CD4-positive, CD25-positive, alpha-beta regulatory T cell (primary cell): ENCODE data around the gene NRP1. TPM values are rescaled to one million over a fixed set of nuclear protein-coding genes. Genes with fewer than 3 reads are reported as not detected.

Source experiments
- ATAC-seq, 2 donors: fragments of 150-1000 bp; cut with Tn5 transposase; one replicate each; pipeline ENCODE4 v1.10.0; 2021; ENCODE audit warnings: low read depth in 2 of 2, moderate number of reproducible peaks in 2 of 2, moderate library complexity in 1 of 2
- DNase-seq, 3 donors: peaks; one replicate each; pipeline versions ENCODE4 v3.0.0 to v3.0.0-alpha.2; 2012 to 2022; ENCODE audit warnings: mixed read lengths in 1 of 3
- H3K27ac ChIP-seq: one replicate; pipeline ENCODE4 v1.7.0; 2013; ENCODE audit warnings: mild to moderate bottlenecking, low read length; ENCODE audit not compliant: insufficient read depth, poor library complexity, severe bottlenecking
- H3K27me3 ChIP-seq: one replicate; pipeline ENCODE4 v1.7.0; 2013; ENCODE audit warnings: low read length; ENCODE audit not compliant: control insufficient read depth, insufficient read depth
- H3K36me3 ChIP-seq: one replicate; pipeline ENCODE4 v1.7.0; 2013; ENCODE audit warnings: mild to moderate bottlenecking, low read length, moderate library complexity; ENCODE audit not compliant: control insufficient read depth, insufficient read depth
- H3K4me1 ChIP-seq: 2 replicates; pipeline ENCODE4 v1.7.0; 2013; ENCODE audit warnings: mild to moderate bottlenecking, low read length; ENCODE audit not compliant: insufficient read depth, control insufficient read depth, poor library complexity, severe bottlenecking
- H3K4me3 ChIP-seq: one replicate; pipeline ENCODE4 v1.7.0; 2013; ENCODE audit warnings: low read depth, mild to moderate bottlenecking, low read length, moderate library complexity
- H3K9me3 ChIP-seq, 2 experiments: 1 replicate in 1 of 2; 2 replicates in 1 of 2; pipeline ENCODE4 v1.7.0; 2013; ENCODE audit warnings: low read length in 2 of 2, mild to moderate bottlenecking in 1 of 2, moderate library complexity in 1 of 2; ENCODE audit not compliant: control insufficient read depth in 2 of 2
- H3K27ac Mint-ChIP-seq, 3 donors: one replicate each; pipeline ENCODE4 v1.8.0; 2020 to 2022; ENCODE audit warnings: mild to moderate bottlenecking in 3 of 3, mixed read lengths in 3 of 3, moderate library complexity in 2 of 3
- H3K27me3 Mint-ChIP-seq: one replicate; pipeline ENCODE4 v1.8.0; 2022; ENCODE audit warnings: mild to moderate bottlenecking, mixed read lengths
- H3K36me3 Mint-ChIP-seq: one replicate; pipeline ENCODE4 v1.8.0; 2020; ENCODE audit warnings: mixed read lengths
- H3K4me1 Mint-ChIP-seq, 4 donors: one replicate each; pipeline ENCODE4 v1.8.0; 2020 to 2022; ENCODE audit warnings: mixed read lengths in 4 of 4, mild to moderate bottlenecking in 1 of 4
- H3K4me3 Mint-ChIP-seq, 4 donors: one replicate each; pipeline ENCODE4 v1.8.0; 2020 to 2022; ENCODE audit warnings: mild to moderate bottlenecking in 4 of 4, mixed read lengths in 4 of 4, moderate library complexity in 3 of 4
- H3K9me3 Mint-ChIP-seq, 7 donors: one replicate each; pipeline ENCODE4 v1.8.0; 2020 to 2022; ENCODE audit warnings: mixed read lengths in 7 of 7, mild to moderate bottlenecking in 3 of 7, moderate library complexity in 2 of 7
- polyA plus RNA-seq, 4 donors: library from polyadenylated mRNA; unstranded; fragments of 300-500 nt; fragmentation: Illumina TruSeq; gene quantifications; one replicate each; pipeline ENCODE4 v1.2.3, GENCODE V29; 2021
- total RNA-seq: library from RNA; stranded (reverse); gene quantifications from one replicate; pipeline ENCODE4 v1.2.3, GENCODE V29; 2022

The NRP1 gene
- total and polyA plus RNA-seq, 5 donors from 2014 or later, result 0.05 TPM; not detected in 4

DNA sequence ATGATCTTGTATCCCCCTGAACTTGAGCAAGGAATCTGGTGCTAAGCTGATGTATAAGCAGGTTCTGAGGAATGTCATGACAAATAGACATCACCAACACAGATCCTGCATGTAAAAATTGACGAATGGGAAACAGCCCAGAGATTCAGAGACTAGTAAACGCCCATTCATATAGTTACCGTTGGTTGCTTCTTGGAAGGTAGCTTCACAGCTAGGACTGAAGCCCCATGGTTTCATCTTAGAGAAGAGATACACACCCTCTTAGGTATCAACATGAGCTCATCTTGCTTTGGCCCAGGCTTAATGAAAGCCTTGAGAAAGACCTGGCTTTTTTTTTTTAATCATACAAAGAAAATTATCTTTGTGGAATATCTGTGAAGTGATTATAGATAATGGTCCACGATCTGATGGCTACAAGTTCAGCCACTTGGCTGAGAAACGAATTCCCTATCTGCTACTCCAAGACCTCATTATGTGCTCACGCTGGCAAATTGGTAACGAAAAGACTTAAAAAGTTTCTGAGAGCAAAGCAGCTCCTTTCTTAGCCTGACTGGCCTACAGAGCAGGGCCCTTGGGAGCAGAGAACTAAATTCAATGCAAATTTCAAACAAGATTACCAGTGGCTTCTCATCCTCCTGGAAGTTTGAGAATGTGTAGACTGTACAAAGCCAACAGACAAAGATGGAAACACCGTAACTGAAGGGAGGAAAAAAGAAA, 181.1 kb downstream of the NRP1 start:
- Histone ChIP-seq H3K4me3 (peak overlapping the region; percentile 63), H3K27ac (peak overlapping the region; percentile 77), H3K36me3 (no peaks in the 10 kb centered on the region), H3K27me3 (no peaks in the 10 kb centered on the region), H3K4me1 (peaks cover 63% of the 10 kb centered on the region), H3K9me3 (no peaks in the 10 kb centered on the region)
- H3K27me3 Mint-ChIP-seq, result peaks cover 4% of the 10 kb centered on the region
- peaks cover 3% of the 10 kb centered on the region for H3K36me3 Mint-ChIP-seq
- peak overlapping the region; percentile 53 to 84 (median 63) for H3K4me3 Mint-ChIP-seq
- peak in 1 of 3 donors; percentile 85 for DNase-seq
- peak; percentile 38 to 58 for ATAC-seq
- peaks cover 41 to 70% (median 56%) of the 10 kb centered on the region in 4 donors for H3K4me1 Mint-ChIP-seq
- peaks cover 0 to 4% (median 0%) of the 10 kb centered on the region in 7 donors for H3K9me3 Mint-ChIP-seq
- peak overlapping the region; percentile 72 to 94 (median 91) for H3K27ac Mint-ChIP-seq

DNA sequence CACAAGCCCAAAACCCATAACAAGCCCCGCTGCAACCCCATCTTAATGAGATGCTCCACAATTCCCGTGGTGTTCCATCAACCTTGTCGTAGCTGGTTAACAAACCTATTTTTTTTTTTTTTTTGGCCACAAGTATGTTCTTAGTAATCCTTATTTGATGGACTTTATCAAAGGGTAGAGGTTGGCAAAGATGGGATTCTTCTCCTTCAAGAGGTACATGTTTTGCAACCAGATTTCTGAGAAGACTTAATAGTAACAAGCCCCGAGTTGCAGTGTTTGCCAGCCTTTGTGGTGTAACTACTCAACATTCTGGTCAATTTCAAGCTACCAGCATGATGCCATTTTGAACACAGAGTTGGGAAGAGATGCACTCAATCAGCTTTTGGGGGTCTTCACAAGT, 181.7 kb downstream of the NRP1 start:
- Mint-ChIP-seq H3K4me3 (peak overlapping the region in 3 of 4 donors; percentile 20 to 64 (median 53)), H3K4me1 (peaks cover 42 to 76% (median 56%) of the 10 kb centered on the region in 4 donors), H3K36me3 (peaks cover 3% of the 10 kb centered on the region), H3K27me3 (peaks cover 4% of the 10 kb centered on the region), H3K9me3 (peaks cover 0 to 4% (median 2%) of the 10 kb centered on the region in 7 donors), H3K27ac (peak overlapping the region; percentile 87 to 94 (median 91))
- H3K27ac ChIP-seq, result peak overlapping the region; percentile 77
- H3K4me3 ChIP-seq, result peak overlapping the region; percentile 63
- ATAC-seq (no peak), DNase-seq (no peak)
- peaks cover 63% of the 10 kb centered on the region for H3K4me1 ChIP-seq
- H3K27me3 ChIP-seq, result no peaks in the 10 kb centered on the region
- no peaks in the 10 kb centered on the region for H3K9me3 ChIP-seq
- no peaks in the 10 kb centered on the region for H3K36me3 ChIP-seq

DNA sequence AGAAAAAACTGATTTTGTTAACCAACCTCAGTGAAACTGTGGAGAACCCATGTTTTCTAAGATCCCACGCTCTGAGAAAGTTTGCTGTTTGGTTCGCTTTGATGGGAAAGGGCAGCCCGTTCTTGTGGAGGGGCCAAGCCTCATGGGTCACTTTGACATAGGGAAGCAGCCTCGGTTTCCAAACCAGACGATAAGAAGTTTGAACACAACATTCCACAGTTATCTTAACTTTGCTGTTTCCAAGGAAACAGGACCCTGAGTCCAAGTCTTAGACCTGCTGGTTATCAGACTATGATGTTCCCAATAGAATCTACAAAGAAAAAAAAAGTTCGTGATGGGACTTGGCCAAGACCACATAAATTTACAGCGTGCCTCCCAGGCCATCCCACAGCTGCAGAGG, 182.3 kb downstream of the NRP1 start:
- Mint-ChIP-seq H3K4me3 (peak overlapping the region in 1 of 4 donors; percentile 28), H3K27me3 (peaks cover 4% of the 10 kb centered on the region), H3K36me3 (peaks cover 3% of the 10 kb centered on the region), H3K27ac (peak overlapping the region; percentile 87 to 94 (median 91)), H3K9me3 (peaks cover 0 to 4% (median 2%) of the 10 kb centered on the region in 7 donors), H3K4me1 (peaks cover 42 to 76% (median 56%) of the 10 kb centered on the region in 4 donors)
- H3K36me3 ChIP-seq, result no peaks in the 10 kb centered on the region
- no peaks in the 10 kb centered on the region for H3K27me3 ChIP-seq
- DNase-seq (no peak), ATAC-seq (no peak)
- H3K4me3 ChIP-seq, result no peak overlapping the region
- peak overlapping the region; percentile 83 for H3K27ac ChIP-seq
- peaks cover 63% of the 10 kb centered on the region for H3K4me1 ChIP-seq
- H3K9me3 ChIP-seq, result no peaks in the 10 kb centered on the region

DNA sequence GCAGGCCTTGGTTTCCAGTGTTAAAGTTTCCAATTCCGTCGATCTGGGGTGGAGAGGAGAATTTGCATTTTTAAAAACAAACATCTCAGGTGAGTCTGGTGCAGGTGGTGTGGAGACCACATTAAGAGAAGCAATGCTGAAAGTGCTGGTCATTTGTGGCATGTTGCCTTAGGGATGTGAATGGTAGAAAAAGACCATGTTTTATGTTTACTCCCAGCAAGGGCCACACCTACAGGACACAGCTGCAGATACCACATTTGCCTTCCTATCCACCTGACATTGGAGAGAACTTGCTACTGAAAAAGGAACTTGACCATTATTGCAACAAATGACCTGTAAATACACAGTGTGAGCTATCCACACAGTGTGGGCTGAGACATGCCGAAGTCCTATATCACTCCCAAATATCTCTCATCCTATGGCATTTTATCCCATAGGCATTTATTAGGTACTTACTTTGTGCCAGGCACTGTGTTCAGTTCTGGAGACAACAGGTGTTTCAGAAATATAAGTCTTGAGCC, 183.1 kb downstream of the NRP1 start:
- Histone ChIP-seq H3K4me3 (peak overlapping the region; percentile 49), H3K27me3 (no peaks in the 10 kb centered on the region), H3K27ac (peak overlapping the region; percentile 83), H3K36me3 (no peaks in the 10 kb centered on the region), H3K4me1 (peaks cover 63% of the 10 kb centered on the region), H3K9me3 (no peaks in the 10 kb centered on the region)
- H3K27ac Mint-ChIP-seq, result peak overlapping the region; percentile 91 to 94 (median 93)
- ATAC-seq, result no peak
- H3K4me3 Mint-ChIP-seq, result peak overlapping the region; percentile 50 to 79 (median 66)
- H3K36me3 Mint-ChIP-seq, result peaks cover 3% of the 10 kb centered on the region
- DNase-seq, result peak in 1 of 3 donors; percentile 49
- peaks cover 0 to 4% (median 2%) of the 10 kb centered on the region in 7 donors for H3K9me3 Mint-ChIP-seq
- peaks cover 4% of the 10 kb centered on the region for H3K27me3 Mint-ChIP-seq
- peaks cover 42 to 75% (median 59%) of the 10 kb centered on the region in 4 donors for H3K4me1 Mint-ChIP-seq

DNA sequence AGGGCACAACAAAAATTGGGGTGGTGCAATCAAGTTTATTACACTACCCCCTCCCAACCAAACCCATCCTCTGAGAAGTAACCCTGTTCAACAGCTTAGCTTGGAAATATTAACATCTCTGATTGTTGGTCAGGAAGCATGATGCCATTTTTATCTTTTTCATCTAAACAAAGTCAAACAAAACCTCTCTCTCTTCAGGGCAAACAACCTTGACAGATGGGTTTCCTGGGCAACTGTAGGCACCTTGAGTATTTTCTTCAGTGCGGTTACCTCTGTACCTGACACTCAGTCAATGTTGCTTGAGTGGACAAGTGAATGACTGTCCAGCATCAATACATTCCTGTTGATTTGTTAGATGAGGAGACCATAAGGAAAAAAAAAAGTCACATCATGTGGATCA, 183.6 kb downstream of the NRP1 start:
- peak overlapping the region; percentile 49 for H3K4me3 ChIP-seq
- H3K4me1 Mint-ChIP-seq, result peaks cover 40 to 73% (median 60%) of the 10 kb centered on the region in 4 donors
- H3K27me3 Mint-ChIP-seq, result peaks cover 2% of the 10 kb centered on the region
- H3K27me3 ChIP-seq, result no peaks in the 10 kb centered on the region
- peaks cover 0 to 4% (median 2%) of the 10 kb centered on the region in 7 donors for H3K9me3 Mint-ChIP-seq
- peaks cover 3% of the 10 kb centered on the region for H3K36me3 Mint-ChIP-seq
- DNase-seq (peak in 2 of 3 donors; percentile 61 to 76), ATAC-seq (peak; percentile 41 to 56)
- no peaks in the 10 kb centered on the region for H3K36me3 ChIP-seq
- no peaks in the 10 kb centered on the region for H3K9me3 ChIP-seq
- H3K4me3 Mint-ChIP-seq, result peak overlapping the region; percentile 50 to 79 (median 66)
- H3K27ac Mint-ChIP-seq, result peak overlapping the region; percentile 91 to 94 (median 93)
- H3K4me1 ChIP-seq, result peaks cover 61% of the 10 kb centered on the region
- H3K27ac ChIP-seq, result peak overlapping the region; percentile 83

DNA sequence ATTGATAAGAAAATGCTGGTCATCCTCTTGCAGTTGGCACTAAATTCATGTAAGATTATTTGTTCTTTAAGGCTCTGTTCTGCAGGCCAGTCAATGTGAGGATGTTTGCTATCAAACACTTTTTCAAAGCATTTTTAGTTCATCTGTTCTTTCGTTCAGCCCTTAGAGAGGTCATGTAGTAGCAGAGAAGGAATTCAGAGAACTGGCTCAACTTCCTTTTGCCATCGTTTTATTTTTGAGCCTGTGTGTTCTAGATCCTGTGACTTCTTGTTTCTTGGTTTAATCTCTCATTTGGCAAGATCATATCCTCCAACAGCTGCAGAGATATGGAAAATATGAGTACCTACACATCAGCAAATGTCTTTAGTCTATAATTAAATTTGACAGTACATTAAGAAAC, 184.3 kb downstream of the NRP1 start:
- DNase-seq (peak in 1 of 3 donors; percentile 49), ATAC-seq (no peak)
- H3K27ac ChIP-seq, result peak overlapping the region; percentile 83
- no peaks in the 10 kb centered on the region for H3K27me3 Mint-ChIP-seq
- H3K36me3 ChIP-seq, result no peaks in the 10 kb centered on the region
- no peaks in the 10 kb centered on the region for H3K27me3 ChIP-seq
- peaks cover 57% of the 10 kb centered on the region for H3K4me1 ChIP-seq
- no peaks in the 10 kb centered on the region for H3K9me3 ChIP-seq
- H3K4me1 Mint-ChIP-seq, result peaks cover 33 to 72% (median 57%) of the 10 kb centered on the region in 4 donors
- peak overlapping the region; percentile 49 for H3K4me3 ChIP-seq
- H3K27ac Mint-ChIP-seq, result peak overlapping the region; percentile 91 to 94 (median 93)
- H3K4me3 Mint-ChIP-seq, result peak overlapping the region in 3 of 4 donors; percentile 50 to 73 (median 58)
- H3K9me3 Mint-ChIP-seq, result peaks cover 0 to 4% (median 2%) of the 10 kb centered on the region in 7 donors
- peaks cover 3% of the 10 kb centered on the region for H3K36me3 Mint-ChIP-seq

DNA sequence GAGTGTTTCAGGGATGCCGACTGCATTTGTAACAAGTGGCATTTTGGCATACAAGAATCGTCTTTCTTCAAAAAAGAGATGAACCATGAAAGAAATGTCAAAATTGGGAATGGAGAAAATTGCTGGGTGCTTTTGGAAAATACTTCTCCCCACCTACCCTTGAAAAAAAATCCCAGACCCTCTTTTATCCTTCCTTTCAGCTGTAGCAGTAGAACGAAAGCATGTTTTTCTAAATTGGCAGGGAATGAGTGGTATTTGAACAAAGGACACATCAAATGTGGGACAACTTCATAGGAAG, 187.5 kb downstream of the NRP1 start:
- Mint-ChIP-seq H3K27me3 (no peaks in the 10 kb centered on the region), H3K36me3 (no peaks in the 10 kb centered on the region), H3K27ac (peak overlapping the region in 1 of 3 donors; percentile 84), H3K4me3 (peak overlapping the region in 1 of 4 donors; percentile 36), H3K4me1 (peaks cover 21 to 62% (median 50%) of the 10 kb centered on the region in 4 donors), H3K9me3 (peaks cover 0 to 4% (median 2%) of the 10 kb centered on the region in 7 donors)
- Histone ChIP-seq H3K4me1 (peaks cover 44% of the 10 kb centered on the region), H3K9me3 (no peaks in the 10 kb centered on the region), H3K27ac (no peak overlapping the region), H3K36me3 (no peaks in the 10 kb centered on the region), H3K27me3 (no peaks in the 10 kb centered on the region), H3K4me3 (no peak overlapping the region)
- no peak for ATAC-seq
- DNase-seq, result no peak
